CD4-positive, alpha-beta T cell treated with Interleukin-1 beta for 1 hour (primary cell): ENCODE measurements around the gene EXOSC6.
"Not testable (repeated sequence)": the region's sequence is repeated elsewhere in the genome, so short reads cannot be mapped to it uniquely, and the experiment has no call there.

Source experiments
- DNase-seq, 2 donors: peaks; one replicate each; pipeline ENCODE4 v3.0.0-alpha.2; 2020 to 2022

Gene EXOSC6

GRCh38 chr16:70251629-70252354, at the start of gene EXOSC6:
EXOSC6 (minus strand) TSS chr16:70251940; CDS start chr16:70251900, 40 bp downstream.
- peak; percentile 92 for DNase-seq

GRCh38 chr16:70301121-70301520, 49.4 kb upstream of the EXOSC6 start:
- no peak for DNase-seq

- peak; percentile 64 to 72 for DNase-seq
These were observed 47.5 kb upstream of the EXOSC6 start, which contains the start of gene DDX19B for GRCh38 chr16:70298988-70299938. DDX19B (plus strand) TSS chr16:70299186; CDS start chr16:70299298, 112 bp downstream.

- DNase-seq: no peak
These were observed 43.9 kb upstream of the EXOSC6 start for GRCh38 chr16:70295634-70296033.

- no peak for DNase-seq
These were observed 42.8 kb upstream of the EXOSC6 start for GRCh38 chr16:70294385-70295025.

- not testable (repeated sequence) for DNase-seq
These were observed 40.4 kb upstream of the EXOSC6 start for GRCh38 chr16:70292148-70292547.

GRCh38 chr16:70290949-70291519, 39.3 kb upstream of the EXOSC6 start:
- no peak for DNase-seq

GRCh38 chr16:70289229-70290094, 37.7 kb upstream of the EXOSC6 start, which contains the start of gene AARS1:
AARS1 (minus strand) TSS chr16:70289506; CDS start chr16:70282763, 6,743 bp downstream.
- DNase-seq: peak; percentile 97 to 99

GRCh38 chr16:70287304-70287971, 35.7 kb upstream of the EXOSC6 start:
- not testable (repeated sequence) for DNase-seq

GRCh38 chr16:70276392-70276791, 24.7 kb upstream of the EXOSC6 start:
- no peak for DNase-seq

- no peak for DNase-seq
These were observed 20.0 kb upstream of the EXOSC6 start for GRCh38 chr16:70271696-70272095.

GRCh38 chr16:70270176-70270575, 18.4 kb upstream of the EXOSC6 start:
- DNase-seq: no peak

- no peak for DNase-seq
These were observed 17.7 kb upstream of the EXOSC6 start for GRCh38 chr16:70269471-70269870.

GRCh38 chr16:70267922-70268321, 16.2 kb upstream of the EXOSC6 start:
- not testable (repeated sequence) for DNase-seq

- DNase-seq: peak in 1 of 2 donors; percentile 31
These were observed 15.8 kb upstream of the EXOSC6 start for GRCh38 chr16:70267516-70267915.

GRCh38 chr16:70259903-70260302, 8.2 kb upstream of the EXOSC6 start:
- not testable (repeated sequence) for DNase-seq

- DNase-seq: no peak
These were observed 7.2 kb upstream of the EXOSC6 start for GRCh38 chr16:70258946-70259345.

GRCh38 chr16:70258065-70258464, 6.3 kb upstream of the EXOSC6 start:
- DNase-seq: no peak

- no peak for DNase-seq
These were observed 5.7 kb upstream of the EXOSC6 start for GRCh38 chr16:70257391-70257790.

GRCh38 chr16:70255574-70255973, 3.8 kb upstream of the EXOSC6 start:
- DNase-seq: no peak

GRCh38 chr16:70254965-70255286, 3.2 kb upstream of the EXOSC6 start:
- no peak for DNase-seq
